ENCODE measurements around the gene IPO11. TPM values are rescaled to one million over a fixed set of nuclear protein-coding genes. Genes with fewer than 3 reads are reported as not detected.
"Not testable (repeated sequence)": the region's sequence is repeated elsewhere in the genome, so short reads cannot be mapped to it uniquely, and the experiment has no call there.

Gene IPO11
- total RNA-seq, 1 experiment from 2014 or later = 16.1 TPM

DNA sequence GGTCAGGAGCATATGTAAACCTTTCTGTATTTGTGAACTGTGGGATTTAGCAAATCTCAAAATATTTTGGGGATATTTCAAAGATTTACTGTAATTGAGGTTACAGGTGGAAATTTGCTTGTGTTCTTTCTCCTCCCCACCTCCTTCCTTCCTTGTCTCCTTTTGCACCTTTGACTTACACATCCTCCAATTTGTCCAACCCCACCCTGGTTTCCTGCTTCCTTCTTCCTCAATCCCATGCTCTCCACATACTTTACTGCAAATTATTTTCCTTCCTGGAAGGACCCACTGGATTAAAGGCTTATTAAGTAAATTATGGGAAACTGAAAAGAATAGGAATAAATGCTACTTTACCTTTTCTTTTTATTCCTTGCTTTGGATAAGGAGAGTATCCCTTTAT is 91.6 kb downstream of the IPO11 start:
- no peak overlapping the region for H3K4me2 ChIP-seq (ENCODE audit: low read length)
- no peaks in the 10 kb centered on the region for H4K20me1 ChIP-seq (ENCODE audit: low read length)
- peaks cover 3% of the 10 kb centered on the region; the same call in 1 of the 2 replicates for H3K36me3 ChIP-seq (ENCODE audit: low read depth, low read length)
- no peaks in the 10 kb centered on the region for H3K27me3 ChIP-seq (ENCODE audit: low read length)
- no peaks in the 10 kb centered on the region for H3K79me2 ChIP-seq (ENCODE audit: low read length)
- DNase-seq (no peak), ATAC-seq (no peak)
- CTCF ChIA-PET = no interaction called here
- H3K9me3 ChIP-seq (ENCODE audit: low read length) = no peaks in the 10 kb centered on the region
- intact Hi-C loops (cut with micrococcal nuclease) = no loop called here
- H3K9me2 ChIP-seq (replicated peaks; ENCODE audit: low read length) = no peaks in the 10 kb centered on the region
- no peak overlapping the region for H2AFZ ChIP-seq (ENCODE audit: low read length)
- BruUV-seq (replicated peaks) = no TSS peak
- H3K4me1 ChIP-seq (ENCODE audit: insufficient read depth, low read length) = no peaks in the 10 kb centered on the region
- no peak overlapping the region for H3K27ac ChIP-seq (ENCODE audit: low read length)
- H3F3A ChIP-seq (ENCODE audit: low read length, unreplicated experiment) = no peaks in the 10 kb centered on the region
- H3K9ac ChIP-seq (ENCODE audit: low read length) = no peak overlapping the region
- POLR2A ChIA-PET (ENCODE audit: unreplicated experiment) = no interaction called here
- TF ChIP-seq EZH2 (IDR thresholded peaks at IDR 0.05; ENCODE audit: low read length, unreplicated experiment) (no peak), EZH2phosphoT487 (IDR thresholded peaks at IDR 0.05; ENCODE audit: borderline replicate concordance, low read length) (no peak)
- TF ChIP-seq, protein P1, sequence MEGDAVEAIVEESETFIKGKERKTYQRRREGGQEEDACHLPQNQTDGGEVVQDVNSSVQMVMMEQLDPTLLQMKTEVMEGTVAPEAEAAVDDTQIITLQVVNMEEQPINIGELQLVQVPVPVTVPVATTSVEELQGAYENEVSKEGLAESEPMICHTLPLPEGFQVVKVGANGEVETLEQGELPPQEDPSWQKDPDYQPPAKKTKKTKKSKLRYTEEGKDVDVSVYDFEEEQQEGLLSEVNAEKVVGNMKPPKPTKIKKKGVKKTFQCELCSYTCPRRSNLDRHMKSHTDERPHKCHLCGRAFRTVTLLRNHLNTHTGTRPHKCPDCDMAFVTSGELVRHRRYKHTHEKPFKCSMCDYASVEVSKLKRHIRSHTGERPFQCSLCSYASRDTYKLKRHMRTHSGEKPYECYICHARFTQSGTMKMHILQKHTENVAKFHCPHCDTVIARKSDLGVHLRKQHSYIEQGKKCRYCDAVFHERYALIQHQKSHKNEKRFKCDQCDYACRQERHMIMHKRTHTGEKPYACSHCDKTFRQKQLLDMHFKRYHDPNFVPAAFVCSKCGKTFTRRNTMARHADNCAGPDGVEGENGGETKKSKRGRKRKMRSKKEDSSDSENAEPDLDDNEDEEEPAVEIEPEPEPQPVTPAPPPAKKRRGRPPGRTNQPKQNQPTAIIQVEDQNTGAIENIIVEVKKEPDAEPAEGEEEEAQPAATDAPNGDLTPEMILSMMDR (conservative IDR thresholded peaks at IDR 0.05; ENCODE audit: low read depth, low read length) = no peak
- H3K4me3 ChIP-seq (ENCODE audit: low read length) = no peak overlapping the region

DNA sequence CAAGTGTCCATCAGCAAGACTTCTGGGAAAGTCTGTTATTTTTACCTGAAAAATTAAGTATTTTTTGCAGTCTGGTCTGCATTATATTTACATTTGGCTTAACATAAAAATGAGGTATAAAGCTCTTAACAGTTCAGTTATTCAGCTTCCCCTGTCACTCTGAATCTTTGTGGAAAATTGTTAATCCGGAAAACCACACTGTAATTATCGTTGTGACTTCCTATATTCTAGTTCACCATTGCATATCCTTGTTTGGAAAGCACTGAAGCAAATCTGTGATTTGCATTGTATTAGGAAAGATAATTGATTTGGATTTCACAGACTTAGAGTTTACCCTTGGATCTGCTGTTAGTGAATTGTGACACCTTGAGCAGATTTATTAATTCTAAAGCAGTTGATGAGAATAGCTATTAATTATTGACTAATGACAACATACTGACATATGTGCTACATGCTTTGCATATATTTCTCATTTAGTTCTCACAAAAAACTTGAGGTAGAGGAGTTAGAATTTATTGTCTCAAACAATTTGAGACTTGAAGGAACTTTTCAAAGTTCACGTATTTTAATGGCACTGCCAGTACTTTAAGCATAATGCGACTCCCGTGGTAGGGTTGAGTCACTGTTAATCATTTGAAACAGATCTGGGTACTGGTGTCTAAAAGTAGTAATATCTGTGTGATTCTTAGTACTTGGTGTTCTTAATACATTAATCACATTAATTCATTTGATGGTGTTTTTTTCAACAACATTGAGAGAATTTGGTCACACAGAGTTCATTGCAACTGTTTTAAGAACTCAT is 94.3 kb downstream of the IPO11 start:
- H3K4me2 ChIP-seq (ENCODE audit: low read length) = no peak overlapping the region
- no peak overlapping the region for H3K4me3 ChIP-seq (ENCODE audit: low read length)
- ATAC-seq (no peak), DNase-seq (no peak)
- no peaks in the 10 kb centered on the region for H3K79me2 ChIP-seq (ENCODE audit: low read length)
- no peak overlapping the region for H2AFZ ChIP-seq (ENCODE audit: low read length)
- TF ChIP-seq, protein P1 (conservative IDR thresholded peaks at IDR 0.05; ENCODE audit: low read depth, low read length) = no peak
- TF ChIP-seq EZH2 (IDR thresholded peaks at IDR 0.05; ENCODE audit: low read length, unreplicated experiment) (no peak), EZH2phosphoT487 (IDR thresholded peaks at IDR 0.05; ENCODE audit: borderline replicate concordance, low read length) (no peak)
- H3K9ac ChIP-seq (ENCODE audit: low read length) = no peak overlapping the region
- H3K9me2 ChIP-seq (replicated peaks; ENCODE audit: low read length) = no peaks in the 10 kb centered on the region
- intact Hi-C loops (cut with micrococcal nuclease) = no loop called here
- H3K9me3 ChIP-seq (ENCODE audit: low read length) = no peaks in the 10 kb centered on the region
- no TSS peak for BruUV-seq (replicated peaks)
- H3K36me3 ChIP-seq (ENCODE audit: low read depth, low read length) = peaks cover 3% of the 10 kb centered on the region; the same call in 1 of the 2 replicates
- H3K27ac ChIP-seq (ENCODE audit: low read length) = no peak overlapping the region
- H3K27me3 ChIP-seq (ENCODE audit: low read length) = no peaks in the 10 kb centered on the region
- CTCF ChIA-PET = no interaction called here
- H4K20me1 ChIP-seq (ENCODE audit: low read length) = no peaks in the 10 kb centered on the region
- no peaks in the 10 kb centered on the region for H3K4me1 ChIP-seq (ENCODE audit: insufficient read depth, low read length)
- no peaks in the 10 kb centered on the region for H3F3A ChIP-seq (ENCODE audit: low read length, unreplicated experiment)
- POLR2A ChIA-PET (ENCODE audit: unreplicated experiment) = no interaction called here

DNA sequence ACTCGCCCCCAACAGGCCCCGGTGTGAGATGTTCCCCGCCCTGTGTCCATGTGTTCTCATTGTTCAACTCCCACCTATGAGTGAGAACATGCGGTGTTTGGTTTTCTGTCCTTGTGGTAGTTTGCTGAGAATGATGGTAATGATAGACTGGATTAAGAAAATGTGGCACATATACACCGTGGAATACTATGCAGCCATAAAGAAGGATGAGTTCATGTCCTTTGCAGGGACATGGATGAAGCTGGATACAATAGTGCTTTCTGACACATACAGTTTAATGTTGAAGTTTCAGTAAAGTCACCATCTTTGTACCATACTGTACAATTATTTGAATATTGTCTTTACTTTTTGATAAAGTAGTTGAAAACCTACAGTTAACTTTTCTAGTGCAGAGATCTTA is 96.2 kb downstream of the IPO11 start:
- H3K36me3 ChIP-seq (ENCODE audit: low read depth, low read length); DNase-seq; H3F3A ChIP-seq (ENCODE audit: low read length, unreplicated experiment); ATAC-seq; H2AFZ ChIP-seq (ENCODE audit: low read length); H3K27me3 ChIP-seq (ENCODE audit: low read length); intact Hi-C loops (cut with micrococcal nuclease); H3K9ac ChIP-seq (ENCODE audit: low read length); H3K27ac ChIP-seq (ENCODE audit: low read length); H3K9me2 ChIP-seq (replicated peaks; ENCODE audit: low read length); H3K4me1 ChIP-seq (ENCODE audit: insufficient read depth, low read length); CTCF ChIA-PET; H3K4me3 ChIP-seq (ENCODE audit: low read length); H4K20me1 ChIP-seq (ENCODE audit: low read length); H3K9me3 ChIP-seq (ENCODE audit: low read length); H3K79me2 ChIP-seq (ENCODE audit: low read length); POLR2A ChIA-PET (ENCODE audit: unreplicated experiment); BruUV-seq (replicated peaks); H3K4me2 ChIP-seq (ENCODE audit: low read length): not testable (repeated sequence)
